HFF-Myc (cell line): ENCODE results near the gene RAB24.

Experiments used
- DNase-seq: peaks from one replicate; pipeline ENCODE4 v3.0.0-alpha.2; 2011; ENCODE audit warnings: low read depth; ENCODE audit errors: extremely low read depth
- H3K4me3 ChIP-seq: replicated peaks from 2 replicates; pipeline ENCODE4 v1.5.1; 2011; ENCODE audit warnings: low read depth, mild to moderate bottlenecking, control low read depth, low read length
- CTCF ChIP-seq: IDR thresholded peaks from 2 replicates; pipeline ENCODE4 v1.5.1; 2012; ENCODE audit warnings: mild to moderate bottlenecking, low read depth, low read length, control low read depth; ENCODE audit errors: missing control alignments

The RAB24 gene

DNA sequence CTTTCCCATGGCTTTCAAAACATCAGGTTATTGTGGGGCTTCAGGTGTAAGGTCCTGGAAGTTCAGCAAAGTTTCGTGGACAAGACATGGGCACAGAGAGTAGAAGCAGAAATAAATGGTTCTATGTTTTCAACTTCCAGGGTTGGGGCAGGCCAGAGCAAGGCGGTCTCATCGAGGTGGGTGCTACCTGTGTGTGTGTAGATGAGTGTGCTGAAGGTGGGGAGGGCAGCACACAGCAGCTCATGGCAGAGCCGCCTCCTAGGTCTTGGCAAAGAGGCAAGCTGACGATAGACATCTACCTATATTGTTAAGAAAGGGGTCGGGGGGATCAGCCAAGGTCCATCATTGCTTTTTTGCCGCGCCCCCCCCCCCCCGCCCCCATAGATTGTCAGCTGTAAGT, 3.8 kb downstream of the RAB24 start:
- TF ChIP-seq CTCF, result no peak
- no peak for DNase-seq
- no peak overlapping the region for H3K4me3 ChIP-seq

GRCh38 chr5:177297922-177298321, 5.6 kb downstream of the RAB24 start:
- no peak overlapping the region for H3K4me3 ChIP-seq
- no peak for TF ChIP-seq CTCF
- DNase-seq, result no peak

GRCh38 chr5:177296581-177296980, 6.9 kb downstream of the RAB24 start:
- no peak for DNase-seq
- TF ChIP-seq CTCF, result no peak

GRCh38 chr5:177295924-177296323, 7.6 kb downstream of the RAB24 start:
- no peak for TF ChIP-seq CTCF
- DNase-seq, result no peak
- H3K4me3 ChIP-seq, result no peak overlapping the region

More at GRCh38 chr5:177296581-177296980, 6.9 kb downstream of the RAB24 start:
- no peak overlapping the region for H3K4me3 ChIP-seq

DNA sequence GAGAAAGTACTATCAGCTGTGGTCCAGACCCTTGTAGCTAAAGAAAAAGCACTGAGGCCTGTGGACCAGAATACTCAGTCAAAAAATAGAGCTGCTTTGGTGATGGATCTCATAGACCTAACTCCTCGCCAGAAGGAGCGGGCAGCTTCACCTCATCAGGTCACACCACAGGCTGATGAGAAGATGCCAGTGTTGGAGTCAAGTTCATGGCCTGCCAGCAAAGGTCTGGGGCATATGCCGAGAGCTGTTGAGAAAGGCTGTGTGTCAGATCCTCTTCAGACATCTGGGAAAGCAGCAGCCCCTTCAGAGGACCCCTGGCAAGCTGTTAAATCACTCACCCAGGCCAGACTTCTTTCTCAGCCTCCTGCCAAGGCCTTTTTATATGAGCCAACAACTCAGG, 8.9 kb downstream of the RAB24 start:
- DNase-seq, result no peak
- H3K4me3 ChIP-seq, result no peak overlapping the region
- no peak for TF ChIP-seq CTCF

DNA sequence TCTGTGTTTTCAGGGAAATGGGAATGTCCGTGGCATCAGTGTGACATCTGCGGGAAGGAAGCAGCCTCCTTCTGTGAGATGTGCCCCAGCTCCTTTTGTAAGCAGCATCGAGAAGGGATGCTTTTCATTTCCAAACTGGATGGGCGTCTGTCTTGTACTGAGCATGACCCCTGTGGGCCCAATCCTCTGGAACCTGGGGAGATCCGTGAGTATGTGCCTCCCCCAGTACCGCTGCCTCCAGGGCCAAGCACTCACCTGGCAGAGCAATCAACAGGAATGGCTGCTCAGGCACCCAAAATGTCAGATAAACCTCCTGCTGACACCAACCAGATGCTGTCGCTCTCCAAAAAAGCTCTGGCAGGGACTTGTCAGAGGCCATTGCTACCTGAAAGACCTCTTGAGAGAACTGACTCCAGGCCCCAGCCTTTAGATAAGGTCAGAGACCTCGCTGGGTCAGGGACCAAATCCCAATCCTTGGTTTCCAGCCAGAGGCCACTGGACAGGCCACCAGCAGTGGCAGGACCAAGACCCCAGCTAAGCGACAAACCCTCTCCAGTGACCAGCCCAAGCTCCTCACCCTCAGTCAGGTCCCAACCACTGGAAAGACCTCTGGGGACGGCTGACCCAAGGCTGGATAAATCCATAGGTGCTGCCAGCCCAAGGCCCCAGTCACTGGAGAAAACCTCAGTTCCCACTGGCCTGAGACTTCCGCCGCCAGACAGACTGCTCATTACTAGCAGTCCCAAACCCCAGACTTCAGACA, 9.5 kb downstream of the RAB24 start:
- no peak for DNase-seq
- H3K4me3 ChIP-seq, result no peak overlapping the region
- TF ChIP-seq CTCF, result no peak

- no peak for TF ChIP-seq CTCF
- no peak overlapping the region for H3K4me3 ChIP-seq
- DNase-seq, result no peak
These were observed 11.8 kb downstream of the RAB24 start for GRCh38 chr5:177291735-177292134.
